WTC11 (cell line): ENCODE data around the gene SHISAL2A. TPM values are rescaled to one million over a fixed set of nuclear protein-coding genes. Genes with fewer than 3 reads are reported as not detected.

ENCODE experiments used
- ATAC-seq: fragments of 200-7000 bp; cut with Tn5 transposase; 2 replicates; pipeline ENCODE4 v1.10.0; 2021; ENCODE audit warnings: mild to moderate bottlenecking, moderate library complexity
- CTCF ChIA-PET: fragments of 300-600 bp; sonication (Branson Sonifier 250); formaldehyde crosslinking; loops from one replicate; lab custom pipeline; 2021; ENCODE audit warnings: antibody characterized with exemption; lab: Charles Lee
- POLR2A ChIA-PET: fragments of 350-600 bp; sonication (Branson Sonifier 250); formaldehyde crosslinking; loops from one replicate; lab custom pipeline; 2021; ENCODE audit warnings: antibody characterized with exemption; lab: Charles Lee
- DNase-seq: peaks from one replicate; pipeline ENCODE4 v3.0.0; 2021; ENCODE audit warnings: low spot score
- H3K27ac Mint-ChIP-seq: 2 replicates; pipeline ENCODE4 v1.8.0; 2021; ENCODE audit warnings: mixed read lengths
- H3K27me3 Mint-ChIP-seq: 2 replicates; pipeline ENCODE4 v1.8.0; 2021; ENCODE audit warnings: low read depth, mild to moderate bottlenecking, moderate library complexity, mixed read lengths
- H3K36me3 Mint-ChIP-seq: 2 replicates; pipeline ENCODE4 v1.8.0; 2021; ENCODE audit warnings: mixed read lengths
- H3K4me1 Mint-ChIP-seq: 2 replicates; pipeline ENCODE4 v1.8.0; 2022; ENCODE audit warnings: mixed read lengths
- H3K4me3 Mint-ChIP-seq: 2 replicates; pipeline ENCODE4 v1.8.0; 2021; ENCODE audit warnings: mild to moderate bottlenecking, moderate library complexity, mixed read lengths
- H3K9me3 Mint-ChIP-seq: 2 replicates; pipeline ENCODE4 v1.8.0; 2021; ENCODE audit warnings: mixed read lengths
- ATF1 ChIP-seq: sonication (generic); formaldehyde crosslinking; IDR thresholded peaks from 2 replicates; pipeline ENCODE4 v1.8.1; 2023; ENCODE audit warnings: mild to moderate bottlenecking, moderate library complexity, missing genetic modification reagents
- CREM ChIP-seq: sonication (generic); formaldehyde crosslinking; IDR thresholded peaks from 2 replicates; pipeline ENCODE4 v1.8.1; 2022; ENCODE audit warnings: mild to moderate bottlenecking, missing genetic modification reagents, moderate library complexity
- ETV6 ChIP-seq: sonication (generic); formaldehyde crosslinking; IDR thresholded peaks from 2 replicates; pipeline ENCODE4 v1.8.1; 2022; ENCODE audit warnings: mild to moderate bottlenecking, missing genetic modification reagents
- GTF2I ChIP-seq: fragments of 250-450 bp; sonication (Bioruptor Pico); conservative IDR thresholded peaks from 2 replicates; pipeline ENCODE4 v1.4.0; 2021; ENCODE audit warnings: mild to moderate bottlenecking
- JUN ChIP-seq: sonication (generic); formaldehyde crosslinking; IDR thresholded peaks from 2 replicates; pipeline ENCODE4 v1.8.0; 2023; ENCODE audit warnings: mild to moderate bottlenecking, missing genetic modification reagents
- NFE2L1 ChIP-seq: sonication (generic); formaldehyde crosslinking; IDR thresholded peaks from 2 replicates; pipeline ENCODE4 v1.8.1; 2023; ENCODE audit warnings: missing genetic modification reagents
- NR1H2 ChIP-seq: sonication (generic); formaldehyde crosslinking; IDR thresholded peaks from 2 replicates; pipeline ENCODE4 v1.9.0; 2021; ENCODE audit warnings: mild to moderate bottlenecking, moderate library complexity, missing genetic modification reagents
- OVOL2 ChIP-seq: fragments of 250-450 bp; sonication (Bioruptor Pico); IDR thresholded peaks from 2 replicates; pipeline ENCODE4 v1.9.0; 2021; ENCODE audit warnings: mild to moderate bottlenecking, borderline replicate concordance
- PRRX2 ChIP-seq: fragments of 250-450 bp; sonication (Bioruptor Pico); IDR thresholded peaks from 2 replicates; pipeline ENCODE4 v1.8.0; 2021; ENCODE audit warnings: mild to moderate bottlenecking
- SOX15 ChIP-seq: fragments of 250-450 bp; sonication (Bioruptor Pico); IDR thresholded peaks from 2 replicates; pipeline ENCODE4 v1.9.0; 2021; ENCODE audit warnings: mild to moderate bottlenecking
- TEAD4 ChIP-seq: sonication (generic); formaldehyde crosslinking; IDR thresholded peaks from 2 replicates; pipeline ENCODE4 v1.8.0; 2022; ENCODE audit warnings: mild to moderate bottlenecking, missing genetic modification reagents
- ZBTB21 ChIP-seq: sonication (generic); formaldehyde crosslinking; IDR thresholded peaks from 2 replicates; pipeline ENCODE4 v1.8.1; 2023; ENCODE audit warnings: mild to moderate bottlenecking, missing genetic modification reagents, borderline replicate concordance
- ZNF138 ChIP-seq: sonication (generic); formaldehyde crosslinking; conservative IDR thresholded peaks from 2 replicates; pipeline ENCODE4 v1.8.1; 2022; ENCODE audit warnings: mild to moderate bottlenecking, moderate library complexity, missing genetic modification reagents
- ZNF219 ChIP-seq: sonication (generic); formaldehyde crosslinking; IDR thresholded peaks from 2 replicates; pipeline ENCODE4 v1.8.0; 2023; ENCODE audit warnings: missing genetic modification reagents, mild to moderate bottlenecking, borderline replicate concordance
- ZNF423 ChIP-seq: fragments of 250-450 bp; sonication (Bioruptor Pico); IDR thresholded peaks from 2 replicates; pipeline ENCODE4 v2.1.2; 2022; ENCODE audit warnings: mild to moderate bottlenecking, moderate library complexity
- total RNA-seq: library from RNA; stranded (reverse); gene quantifications from 3 replicates; pipeline ENCODE4 v1.2.3, GENCODE V29; 2021
- TF ChIP-seq, protein P1 (sequence below): sonication (generic); formaldehyde crosslinking; IDR thresholded peaks from 2 replicates; pipeline ENCODE4 v1.8.1; 2022; ENCODE audit warnings: low read depth, missing genetic modification reagents, borderline replicate concordance
- TF ChIP-seq, protein P2 (sequence below): fragments of 250-450 bp; sonication (Bioruptor Pico); IDR thresholded peaks from 2 replicates; pipeline ENCODE4 v1.9.0; 2021; ENCODE audit warnings: mild to moderate bottlenecking

The SHISAL2A gene
- total RNA-seq, 1 experiment from 2014 or later = 1.4 TPM

DNA sequence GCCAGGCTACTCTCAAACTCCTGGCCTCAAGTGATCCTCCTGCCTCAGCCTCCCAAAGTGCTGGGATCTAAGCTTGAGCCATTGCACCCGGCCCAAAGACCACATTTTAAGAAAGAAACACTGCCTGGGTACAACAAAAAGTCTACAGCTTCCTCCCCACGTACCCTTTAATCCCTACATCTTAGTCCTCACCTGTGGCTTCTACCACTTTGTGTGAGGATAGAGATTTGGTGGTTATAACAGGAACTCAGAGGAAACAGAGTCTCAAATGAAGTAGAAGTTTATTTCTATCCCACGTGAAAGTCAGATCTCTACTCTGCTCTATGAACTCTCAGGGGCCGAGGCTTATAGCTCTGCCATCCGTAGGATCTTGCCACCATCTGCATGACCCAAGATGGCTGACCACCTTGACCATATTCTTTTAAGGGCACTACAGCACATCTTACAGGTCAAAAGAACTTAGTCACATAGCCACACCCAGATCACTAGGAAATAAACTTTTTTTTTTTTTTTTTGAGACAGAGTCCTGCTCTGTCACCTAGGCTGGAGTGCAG is 17.4 kb upstream of the SHISAL2A start:
- DNase-seq (no peak), ATAC-seq (no peak)
- ChIA-PET CTCF (no interaction called here), POLR2A (no interaction called here)
- Mint-ChIP-seq H3K9me3 (0 out of 2 replicates have a peak, but pooled peaks cover 7% of the 10 kb centered on the region), H3K27me3 (no peaks in the 10 kb centered on the region), H3K27ac (no peak overlapping the region), H3K4me3 (no peak overlapping the region), H3K4me1 (peaks cover 29% of the 10 kb centered on the region), H3K36me3 (0 out of 2 replicates have a peak, but pooled peaks cover under 1% of the 10 kb centered on the region)
- TF ChIP-seq, protein P1, sequence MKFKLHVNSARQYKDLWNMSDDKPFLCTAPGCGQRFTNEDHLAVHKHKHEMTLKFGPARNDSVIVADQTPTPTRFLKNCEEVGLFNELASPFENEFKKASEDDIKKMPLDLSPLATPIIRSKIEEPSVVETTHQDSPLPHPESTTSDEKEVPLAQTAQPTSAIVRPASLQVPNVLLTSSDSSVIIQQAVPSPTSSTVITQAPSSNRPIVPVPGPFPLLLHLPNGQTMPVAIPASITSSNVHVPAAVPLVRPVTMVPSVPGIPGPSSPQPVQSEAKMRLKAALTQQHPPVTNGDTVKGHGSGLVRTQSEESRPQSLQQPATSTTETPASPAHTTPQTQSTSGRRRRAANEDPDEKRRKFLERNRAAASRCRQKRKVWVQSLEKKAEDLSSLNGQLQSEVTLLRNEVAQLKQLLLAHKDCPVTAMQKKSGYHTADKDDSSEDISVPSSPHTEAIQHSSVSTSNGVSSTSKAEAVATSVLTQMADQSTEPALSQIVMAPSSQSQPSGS (CRISPR knock-in tag) = no peak
- TF ChIP-seq NR1H2 (CRISPR knock-in tag) (no peak), OVOL2 (CRISPR knock-in tag) (no peak), PRRX2 (CRISPR knock-in tag) (no peak)

DNA sequence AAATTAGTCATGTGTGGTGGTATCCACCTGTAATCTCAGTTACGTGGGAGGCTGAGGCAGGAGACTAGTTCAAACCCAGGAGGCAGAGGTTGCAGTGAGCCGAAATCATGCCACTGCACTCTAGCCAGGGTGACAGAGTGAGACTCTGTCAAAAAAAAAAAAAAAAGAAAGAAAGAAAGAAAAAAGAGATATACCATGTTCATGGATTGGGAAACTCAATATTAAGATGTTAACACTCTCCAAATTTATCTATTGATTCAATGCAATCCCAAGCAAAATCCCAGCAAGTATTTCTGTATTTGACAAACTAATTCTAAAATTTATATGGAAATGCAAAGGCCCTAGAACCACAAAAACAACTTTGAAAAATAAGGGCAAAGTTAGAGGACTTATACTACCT is 11.0 kb upstream of the SHISAL2A start:
- Mint-ChIP-seq H3K4me3 (no peak overlapping the region), H3K9me3 (peaks cover 11% of the 10 kb centered on the region; the same call in 1 of the 2 replicates), H3K27ac (no peak overlapping the region)
- CTCF ChIA-PET = interaction anchor here (0.7 kb wide), 1 partner anchor 273 kb away, joined by 3 read pairs; no protein-coding TSS in a partner anchor
- TF ChIP-seq SOX15 (no peak), ETV6 (CRISPR knock-in tag) (no peak), JUN (CRISPR knock-in tag) (no peak), CREM (CRISPR knock-in tag) (no peak), ZNF138 (no peak), ATF1 (CRISPR knock-in tag) (no peak), TEAD4 (CRISPR knock-in tag) (no peak), ZNF423 (CRISPR knock-in tag) (no peak), ZBTB21 (CRISPR knock-in tag) (no peak)
- TF ChIP-seq, all 79 proteins: peak for 0
- H3K4me1 Mint-ChIP-seq = 0 out of 2 replicates have a peak, but pooled peaks cover 5% of the 10 kb centered on the region
- no peak for ATAC-seq
- H3K27me3 Mint-ChIP-seq = no peaks in the 10 kb centered on the region; the same call in 1 of the 2 replicates
- DNase-seq = no peak
- H3K36me3 Mint-ChIP-seq = 0 out of 2 replicates have a peak, but pooled peaks cover 7% of the 10 kb centered on the region
- POLR2A ChIA-PET = no interaction called here

DNA sequence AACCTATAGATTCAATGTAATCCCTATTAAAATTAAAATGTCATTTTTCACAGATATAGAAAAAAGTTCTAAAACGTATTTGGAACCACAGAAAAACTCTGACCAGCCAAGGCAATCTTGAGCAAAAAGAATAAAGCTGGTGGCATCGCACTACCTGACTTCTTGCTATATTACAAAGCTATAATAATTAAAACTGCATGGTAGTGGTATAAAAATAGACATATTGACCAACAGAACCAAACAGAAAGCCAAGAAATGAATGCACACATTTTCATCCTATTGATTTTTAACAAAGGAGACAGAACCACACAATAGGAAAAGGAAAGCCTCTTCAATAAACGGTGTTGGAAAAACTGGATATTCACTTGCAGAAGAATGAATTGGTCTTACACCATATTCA is 9.2 kb upstream of the SHISAL2A start:
- no peaks in the 10 kb centered on the region; the same call in 1 of the 2 replicates for H3K27me3 Mint-ChIP-seq
- H3K4me3 Mint-ChIP-seq = no peak overlapping the region
- CTCF ChIA-PET = no interaction called here
- no peak overlapping the region for H3K27ac Mint-ChIP-seq
- H3K4me1 Mint-ChIP-seq = no peaks in the 10 kb centered on the region; the same call in 1 of the 2 replicates
- DNase-seq = no peak
- peaks cover 4% of the 10 kb centered on the region; the same call in 1 of the 2 replicates for H3K9me3 Mint-ChIP-seq
- no peak for TF ChIP-seq NFE2L1 (CRISPR knock-in tag)
- TF ChIP-seq, protein P2, sequence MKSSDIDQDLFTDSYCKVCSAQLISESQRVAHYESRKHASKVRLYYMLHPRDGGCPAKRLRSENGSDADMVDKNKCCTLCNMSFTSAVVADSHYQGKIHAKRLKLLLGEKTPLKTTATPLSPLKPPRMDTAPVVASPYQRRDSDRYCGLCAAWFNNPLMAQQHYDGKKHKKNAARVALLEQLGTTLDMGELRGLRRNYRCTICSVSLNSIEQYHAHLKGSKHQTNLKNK (CRISPR knock-in tag) = no peak
- H3K36me3 Mint-ChIP-seq = 0 out of 2 replicates have a peak, but pooled peaks cover 7% of the 10 kb centered on the region
- POLR2A ChIA-PET = no interaction called here
- no peak for ATAC-seq

DNA sequence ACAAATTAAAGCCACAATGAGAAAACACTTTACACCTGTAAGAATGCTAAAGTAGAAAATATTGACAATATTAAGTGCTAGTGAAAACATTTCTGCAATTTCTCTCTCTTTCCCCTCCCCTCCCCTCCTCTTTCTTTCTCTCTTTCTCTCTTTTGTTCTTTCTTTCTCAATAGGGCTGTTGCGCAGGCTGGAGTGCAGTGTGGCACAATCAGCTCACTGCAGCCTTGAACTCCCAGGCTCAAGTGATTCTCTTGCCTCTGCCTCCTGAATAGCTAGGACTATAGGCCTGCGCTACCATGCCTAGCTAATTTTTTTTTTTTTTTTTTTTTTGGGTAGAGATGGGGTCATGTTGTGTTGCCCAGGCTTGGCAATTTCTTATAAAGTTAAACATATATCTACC is 5.9 kb upstream of the SHISAL2A start:
- no peak overlapping the region for H3K27ac Mint-ChIP-seq
- DNase-seq = no peak
- ATAC-seq = no peak
- 0 out of 2 replicates have a peak, but pooled peaks cover 5% of the 10 kb centered on the region for H3K36me3 Mint-ChIP-seq
- H3K27me3 Mint-ChIP-seq = peaks cover 17% of the 10 kb centered on the region
- no peak overlapping the region for H3K4me3 Mint-ChIP-seq
- POLR2A ChIA-PET = no interaction called here
- H3K4me1 Mint-ChIP-seq = peaks cover 9% of the 10 kb centered on the region
- CTCF ChIA-PET = interaction anchor here (0.6 kb wide), 2 partner anchors 260 to 342 kb away, joined by 3 to 4 read pairs; no protein-coding TSS in a partner anchor
- TF ChIP-seq, protein P2 (CRISPR knock-in tag) = no peak
- TF ChIP-seq ZNF219 (CRISPR knock-in tag) = no peak
- TF ChIP-seq GTF2I (CRISPR knock-in tag) = no peak
- H3K9me3 Mint-ChIP-seq = peaks cover 4% of the 10 kb centered on the region; the same call in 1 of the 2 replicates
